ENCODE measurements around the gene SEC61A2.

DNA sequence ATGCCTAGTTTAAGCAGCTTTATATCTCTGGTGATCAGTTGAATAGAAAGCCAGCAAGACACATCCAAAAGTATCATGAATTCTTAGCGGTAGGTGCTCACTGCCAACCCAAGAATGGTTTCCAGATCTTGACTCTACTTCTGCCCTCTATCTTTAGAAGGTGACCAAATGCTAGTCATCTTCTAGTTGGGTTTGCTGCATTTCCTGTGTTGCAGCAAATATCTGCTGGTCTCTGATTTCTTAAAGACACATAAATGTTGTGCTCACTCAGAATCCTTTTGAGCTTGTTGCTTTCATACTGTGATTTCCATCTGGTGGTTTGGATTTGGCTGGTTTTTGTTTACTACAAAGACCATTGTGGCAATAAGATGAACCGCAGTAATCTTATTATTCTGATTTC is 68.7 kb downstream of the SEC61A2 start:
- TF ChIP-seq, protein P1, sequence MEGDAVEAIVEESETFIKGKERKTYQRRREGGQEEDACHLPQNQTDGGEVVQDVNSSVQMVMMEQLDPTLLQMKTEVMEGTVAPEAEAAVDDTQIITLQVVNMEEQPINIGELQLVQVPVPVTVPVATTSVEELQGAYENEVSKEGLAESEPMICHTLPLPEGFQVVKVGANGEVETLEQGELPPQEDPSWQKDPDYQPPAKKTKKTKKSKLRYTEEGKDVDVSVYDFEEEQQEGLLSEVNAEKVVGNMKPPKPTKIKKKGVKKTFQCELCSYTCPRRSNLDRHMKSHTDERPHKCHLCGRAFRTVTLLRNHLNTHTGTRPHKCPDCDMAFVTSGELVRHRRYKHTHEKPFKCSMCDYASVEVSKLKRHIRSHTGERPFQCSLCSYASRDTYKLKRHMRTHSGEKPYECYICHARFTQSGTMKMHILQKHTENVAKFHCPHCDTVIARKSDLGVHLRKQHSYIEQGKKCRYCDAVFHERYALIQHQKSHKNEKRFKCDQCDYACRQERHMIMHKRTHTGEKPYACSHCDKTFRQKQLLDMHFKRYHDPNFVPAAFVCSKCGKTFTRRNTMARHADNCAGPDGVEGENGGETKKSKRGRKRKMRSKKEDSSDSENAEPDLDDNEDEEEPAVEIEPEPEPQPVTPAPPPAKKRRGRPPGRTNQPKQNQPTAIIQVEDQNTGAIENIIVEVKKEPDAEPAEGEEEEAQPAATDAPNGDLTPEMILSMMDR (conservative IDR thresholded peaks at IDR 0.05; ENCODE audit: low read length) = no peak
- no peak for TF ChIP-seq EZH2phosphoT487 (IDR thresholded peaks at IDR 0.05; ENCODE audit: borderline replicate concordance)
